Measurements from ENCODE around the gene TMEM69. TPM values are rescaled to one million over a fixed set of nuclear protein-coding genes. Genes with fewer than 3 reads are reported as not detected.

TMEM69 gene
- total and polyA plus RNA-seq, 2 of the 8 experiments (the other 6 are each of a cell fraction or from before 2014, with no cell fraction given): 39.0 to 123 TPM

GRCh38 chr1:45669859-45670655 is 17.9 kb upstream of the TMEM69 start:
- no peak overlapping the region for H3K23ac ChIP-seq (ENCODE audit: insufficient read length)
- no peaks in the 10 kb centered on the region for H3K23me2 ChIP-seq (ENCODE audit: low read depth, low read length)
- ChIA-PET POLR2A (ENCODE audit: partially characterized antibody) (interaction anchor here (0.7 to 1.6 kb wide), 5 partner anchors 9 to 134 kb away, joined by 3 to 6 read pairs (median 3); partner anchors contain the start of gene GPBP1L1), CTCF (ENCODE audit: partially characterized antibody) (no interaction called here)
- 90% methylated on average over 6 of the region's 6 CpGs; no CpG with 5 or more reads in 1 of the 2 experiments for WGBS, 2 experiments (ENCODE audit: extremely low coverage in 1 of 2, insufficient coverage in 1 of 2, insufficient read length in 1 of 2, insufficient replicate concordance in 2 of 2, low coverage in 1 of 2, low lambda C conversion rate in 2 of 2, missing lambda C conversion rate in 1 of 2)
- H4K5ac ChIP-seq (ENCODE audit: insufficient read length, low read depth, low read length): no peak overlapping the region
- H2BK120ac ChIP-seq (replicated peaks; ENCODE audit: low read depth, low read length): no peak overlapping the region
- no peak overlapping the region for H2AFZ ChIP-seq (ENCODE audit: low read length)
- no peak overlapping the region for H4K8ac ChIP-seq (ENCODE audit: extremely low read depth, insufficient read depth, low read length)
- H3K14ac ChIP-seq (ENCODE audit: insufficient read length): no peak overlapping the region
- H2BK15ac ChIP-seq (ENCODE audit: low read length): no peak overlapping the region
- no peak for FAIRE-seq
- H4K20me1 ChIP-seq (replicated peaks in 1 of 2; ENCODE audit: control insufficient read depth in 1 of 2, insufficient read depth in 2 of 2, low read length in 2 of 2): peaks cover 24 to 27% of the 10 kb centered on the region in 2 experiments
- H2AK5ac ChIP-seq (ENCODE audit: low read depth, low read length): no peak overlapping the region
- no peak overlapping the region for H3K4me3 ChIP-seq (ENCODE audit: extremely low read depth in 1 of 4, insufficient read depth in 2 of 4, low read depth in 3 of 4, low read length in 4 of 4)
- H3K36me3 ChIP-seq (ENCODE audit: control insufficient read depth in 2 of 4, insufficient read depth in 4 of 4, low read length in 3 of 4): no peaks in the 10 kb centered on the region; a peak in 2 of 8 replicates
- peaks cover 55 to 98% of the 10 kb centered on the region in 2 experiments for H3K79me2 ChIP-seq (ENCODE audit: control insufficient read depth in 1 of 2, insufficient read depth in 2 of 2, low read length in 2 of 2)
- no peak overlapping the region for H3K18ac ChIP-seq (ENCODE audit: extremely low read depth, low read length)
- H3K9me3 ChIP-seq (ENCODE audit: insufficient read depth in 2 of 2, low read depth in 1 of 2, low read length in 1 of 2): no peaks in the 10 kb centered on the region
- no peak overlapping the region for H3K27ac ChIP-seq (ENCODE audit: low read depth, low read length)
- H3K4ac ChIP-seq (replicated peaks; ENCODE audit: insufficient read length, low read depth, low read length): no peak overlapping the region
- H2BK20ac ChIP-seq (ENCODE audit: low read length): no peak overlapping the region
- no peak overlapping the region for H4K91ac ChIP-seq (replicated peaks; ENCODE audit: insufficient read length, low read length)
- no peak overlapping the region for H3K4me2 ChIP-seq (ENCODE audit: insufficient read depth in 1 of 2, low read depth in 2 of 2, low read length in 2 of 2)
- H3K56ac ChIP-seq (replicated peaks; ENCODE audit: insufficient read length, low read depth, low read length): no peak overlapping the region
- no peak overlapping the region for H2BK5ac ChIP-seq (ENCODE audit: low read depth, low read length)
- H3K9ac ChIP-seq (replicated peaks in 1 of 4; ENCODE audit: extremely low read depth in 1 of 4, low read depth in 3 of 4, low read length in 3 of 4): no peak overlapping the region
- no peak overlapping the region for H2BK12ac ChIP-seq (ENCODE audit: low read depth, low read length)
- H3K27me3 ChIP-seq (replicated peaks in 1 of 4; ENCODE audit: control insufficient read depth in 3 of 4, extremely low read depth in 1 of 4, insufficient read depth in 3 of 4, low read length in 3 of 4): no peaks in the 10 kb centered on the region
- H3K4me1 ChIP-seq (replicated peaks in 1 of 4; ENCODE audit: control insufficient read depth in 3 of 4, insufficient read depth in 4 of 4, low read length in 3 of 4): no peaks in the 10 kb centered on the region
- H3K79me1 ChIP-seq (ENCODE audit: low read depth, low read length): peaks cover 12% of the 10 kb centered on the region; the same call in 1 of the 2 replicates
- DNase-seq (ENCODE audit: low read depth in 1 of 2, low spot score in 2 of 2): no peak
- TF ChIP-seq YY1 (IDR thresholded peaks at IDR 0.05; ENCODE audit: low read depth, low read length): no peak
- TF ChIP-seq CTBP2 (IDR thresholded peaks at IDR 0.05; ENCODE audit: borderline replicate concordance, insufficient read depth, insufficient read length, low read length): no peak
- no peak for TF ChIP-seq NRF1 (IDR thresholded peaks at IDR 0.05; ENCODE audit: low read depth, low read length)
- TF ChIP-seq RNF2 (IDR thresholded peaks at IDR 0.05; ENCODE audit: borderline replicate concordance, low read depth, low read length, missing control alignments, poor library complexity, severe bottlenecking): no peak
- TF ChIP-seq SIX5 (IDR thresholded peaks at IDR 0.05; ENCODE audit: low read depth, low read length): no peak
- no peak for TF ChIP-seq EGR1 (IDR thresholded peaks at IDR 0.05; ENCODE audit: borderline replicate concordance, low read depth, low read length)
- no peak for TF ChIP-seq CBX8 (IDR thresholded peaks at IDR 0.05; ENCODE audit: borderline replicate concordance, low read depth, low read length)
- TF ChIP-seq RXRA (IDR thresholded peaks at IDR 0.05; ENCODE audit: insufficient read depth, low read depth, low read length): no peak
- no peak for TF ChIP-seq RFX5 (IDR thresholded peaks at IDR 0.05; ENCODE audit: borderline replicate concordance, low read depth, low read length)
- no peak for TF ChIP-seq SUZ12 (IDR thresholded peaks at IDR 0.05; ENCODE audit: low read length)
- no peak for TF ChIP-seq SIRT6 (IDR thresholded peaks at IDR 0.05; ENCODE audit: low read length)
- TF ChIP-seq ASH2L (IDR thresholded peaks at IDR 0.05; ENCODE audit: low read length): no peak
- no peak for TF ChIP-seq ZNF274 (IDR thresholded peaks at IDR 0.05; ENCODE audit: borderline replicate concordance, extremely low read depth, low read length)
